HG03064 (cell line): ENCODE data around the gene LY6G6D.
"Not testable (repeated sequence)": the region's sequence is repeated elsewhere in the genome, so short reads cannot be mapped to it uniquely, and the experiment has no call there.

Experiments
- ATAC-seq: cut with Tn5 transposase; IDR thresholded peaks from one replicate; pipeline ENCODE4 v1.9.1; 2021; ENCODE audit warnings: low read depth; ENCODE audit not compliant: unreplicated experiment

The LY6G6D gene

GRCh38 chr6:31691564-31692108 lies 23.5 kb upstream of the LY6G6D start:
- no peak for ATAC-seq

- no peak for ATAC-seq
Measured at GRCh38 chr6:31692353-31692752, 22.8 kb upstream of the LY6G6D start.

- ATAC-seq = no peak
Measured at GRCh38 chr6:31692886-31693285, 22.3 kb upstream of the LY6G6D start.

GRCh38 chr6:31693535-31693934 lies 21.6 kb upstream of the LY6G6D start:
- no peak for ATAC-seq

GRCh38 chr6:31697555-31697954 lies 17.6 kb upstream of the LY6G6D start:
- ATAC-seq = no peak

- ATAC-seq = no peak
Measured at GRCh38 chr6:31700740-31701401, 14.3 kb upstream of the LY6G6D start.

GRCh38 chr6:31701666-31702404 lies 13.3 kb upstream of the LY6G6D start:
- no peak for ATAC-seq

GRCh38 chr6:31702405-31702818 lies 12.7 kb upstream of the LY6G6D start:
- ATAC-seq = no peak

GRCh38 chr6:31702819-31703716 lies 12.1 kb upstream of the LY6G6D start, which contains the start of gene ABHD16A:
Gene ABHD16A (minus strand): TSS chr6:31703324. CDS start chr6:31703281, 43 bp downstream.
- peak; percentile 80 for ATAC-seq

GRCh38 chr6:31705931-31706330 lies 9.2 kb upstream of the LY6G6D start:
- ATAC-seq = no peak

GRCh38 chr6:31706599-31706998 lies 8.5 kb upstream of the LY6G6D start, which contains the start of gene LY6G6F:
Gene LY6G6F (plus strand): TSS chr6:31706866. CDS start chr6:31706907, 41 bp downstream.
- ATAC-seq = no peak

- ATAC-seq = no peak
Measured at GRCh38 chr6:31707701-31708100, 7.4 kb upstream of the LY6G6D start.

GRCh38 chr6:31708224-31708623 lies 6.9 kb upstream of the LY6G6D start:
- ATAC-seq = no peak

- not testable (repeated sequence) for ATAC-seq
Measured at GRCh38 chr6:31709157-31709556, 6.0 kb upstream of the LY6G6D start.

GRCh38 chr6:31710523-31711219 lies 4.5 kb upstream of the LY6G6D start:
- no peak for ATAC-seq

- ATAC-seq = no peak
Measured at GRCh38 chr6:31711233-31711632, 3.9 kb upstream of the LY6G6D start.

- no peak for ATAC-seq
Measured at GRCh38 chr6:31712296-31712695, 2.9 kb upstream of the LY6G6D start.

- ATAC-seq = no peak
Measured at GRCh38 chr6:31713465-31713864, 1.7 kb upstream of the LY6G6D start.

GRCh38 chr6:31713991-31714684 lies 1.0 kb upstream of the LY6G6D start:
- ATAC-seq = no peak
